Stimulated activated CD4-positive, alpha-beta T cell treated with anti-CD3 and anti-CD28 coated beads, Interleukin-4, amount 100 ng/mL, for 48 hours (primary cell): ENCODE results near the gene FIG4.

ENCODE experiments used
- DNase-seq, 2 donors: peaks; one replicate each; pipeline ENCODE4 v3.0.0-alpha.2; 2020; ENCODE audit warnings: low read depth in 2 of 2

The FIG4 gene

DNA sequence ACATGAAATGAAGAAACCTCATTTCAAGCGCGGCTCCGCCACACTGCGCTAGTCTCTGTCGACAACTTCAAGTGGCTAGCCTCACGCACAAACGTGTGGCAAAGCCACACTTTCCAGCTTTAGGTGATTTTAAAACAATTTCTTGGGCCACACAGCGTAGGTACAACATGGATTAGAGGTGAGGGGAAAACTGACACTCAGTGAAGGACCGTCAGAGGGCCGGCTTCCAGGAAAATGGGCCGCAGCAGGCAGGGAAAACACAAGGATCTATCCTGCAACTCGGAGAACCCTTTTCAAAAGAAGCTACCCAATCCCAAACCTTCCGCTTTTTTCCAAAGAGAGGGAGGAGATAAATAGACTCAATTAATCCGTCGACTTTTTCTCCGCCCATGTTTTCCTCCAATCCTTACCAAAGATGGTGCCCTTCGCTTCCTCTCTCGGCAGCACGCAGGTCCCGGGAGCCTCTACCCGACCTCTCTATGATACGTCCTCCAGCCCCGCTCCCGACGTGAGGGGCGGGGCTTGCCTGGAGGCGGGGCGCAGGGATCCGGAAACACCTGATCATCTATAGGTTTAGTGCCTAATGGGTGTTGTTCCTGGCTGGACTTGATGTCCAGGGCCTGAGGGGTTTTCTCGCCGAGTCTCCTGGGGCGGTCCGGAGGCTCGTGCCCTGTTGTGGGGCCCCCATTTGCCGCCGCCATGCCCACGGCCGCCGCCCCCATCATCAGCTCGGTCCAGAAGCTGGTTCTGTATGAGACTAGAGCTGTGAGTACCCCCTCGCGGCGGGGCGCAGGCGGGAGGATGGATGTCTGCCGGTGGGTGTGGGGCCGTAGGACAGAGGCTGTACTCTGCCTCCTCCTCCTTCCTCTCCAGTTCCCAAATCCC, at the start of gene FIG4, which contains the start of gene AK9:
Gene FIG4 (plus strand): TSS at position 560 of the 885 bp plus-strand sequence. CDS start 140 bp downstream, at position 700.
Gene AK9 (minus strand): TSS at position 466 of the 885 bp plus-strand sequence. CDS start 15,457 bp downstream, outside the sequence.
- DNase-seq, result peak; percentile 82 to 90

DNA sequence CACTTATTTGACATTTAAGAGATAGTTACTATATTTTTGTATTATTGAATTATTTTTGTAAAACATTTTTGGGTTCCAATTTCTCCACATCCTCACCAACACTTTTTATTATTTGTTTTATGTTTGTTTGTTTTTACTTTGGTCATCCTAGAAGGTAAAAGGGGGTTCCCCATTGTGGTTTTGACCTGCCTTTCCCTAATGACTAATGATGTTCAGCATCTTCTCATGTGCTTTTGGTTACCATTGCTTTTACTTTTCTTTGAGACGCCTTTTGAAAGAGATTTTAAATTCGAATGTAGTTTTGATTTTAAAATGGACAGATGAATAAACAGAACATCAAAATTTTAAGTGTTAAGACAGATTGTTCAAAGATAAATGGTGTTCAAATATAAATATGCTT, 47.0 kb upstream of the FIG4 start:
- no peak for DNase-seq

DNA sequence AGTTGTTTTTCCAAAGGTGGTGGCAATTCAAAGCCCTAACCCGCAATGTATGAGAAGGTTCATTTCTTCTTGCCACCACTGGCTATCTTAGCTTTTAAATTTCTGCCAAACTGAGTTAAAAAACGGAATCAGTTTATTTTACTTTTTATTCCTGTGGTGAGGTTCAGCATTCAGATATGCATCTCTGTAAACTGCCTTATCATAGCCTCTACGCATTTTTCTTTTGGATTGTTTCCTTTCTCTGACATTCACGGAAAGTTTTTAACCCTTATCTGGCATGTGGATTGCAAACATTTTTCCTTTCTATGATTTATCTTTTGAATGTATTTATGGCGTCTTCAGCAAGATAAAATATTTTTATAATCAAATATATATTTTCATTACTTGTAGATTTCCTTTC, 37.8 kb upstream of the FIG4 start:
- DNase-seq, result no peak

DNA sequence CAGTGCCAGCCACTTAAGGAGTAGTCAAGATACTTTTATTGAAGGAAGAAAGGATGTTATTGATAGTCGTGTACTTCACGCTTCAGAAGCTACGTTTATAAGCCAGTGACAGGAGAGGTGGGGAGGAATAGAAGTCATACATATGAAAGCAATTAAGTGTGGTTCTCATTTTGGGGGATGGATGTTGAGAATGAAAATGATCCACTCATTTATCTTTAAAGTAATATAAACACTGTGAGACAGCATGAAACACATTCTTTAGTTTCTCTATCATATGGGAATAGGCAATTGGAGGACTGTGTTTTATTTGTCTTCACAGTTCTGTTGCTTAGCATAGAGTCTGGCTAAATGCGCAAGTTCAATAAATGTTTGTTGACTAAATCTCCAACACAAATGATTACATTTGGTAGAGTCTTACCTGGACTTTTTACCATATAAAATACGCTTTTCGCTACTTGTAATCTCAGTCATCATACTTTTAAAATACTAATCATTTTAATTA, 35.3 kb upstream of the FIG4 start:
- DNase-seq, result no peak

GRCh38 chr6:109660526-109661320, 30.4 kb upstream of the FIG4 start:
- no peak for DNase-seq

GRCh38 chr6:109662192-109662591, 28.9 kb upstream of the FIG4 start:
- DNase-seq, result no peak

- DNase-seq, result no peak
These were observed 21.3 kb upstream of the FIG4 start for GRCh38 chr6:109669811-109670210.

- DNase-seq, result no peak
These were observed 19.4 kb upstream of the FIG4 start for GRCh38 chr6:109671733-109672132.

DNA sequence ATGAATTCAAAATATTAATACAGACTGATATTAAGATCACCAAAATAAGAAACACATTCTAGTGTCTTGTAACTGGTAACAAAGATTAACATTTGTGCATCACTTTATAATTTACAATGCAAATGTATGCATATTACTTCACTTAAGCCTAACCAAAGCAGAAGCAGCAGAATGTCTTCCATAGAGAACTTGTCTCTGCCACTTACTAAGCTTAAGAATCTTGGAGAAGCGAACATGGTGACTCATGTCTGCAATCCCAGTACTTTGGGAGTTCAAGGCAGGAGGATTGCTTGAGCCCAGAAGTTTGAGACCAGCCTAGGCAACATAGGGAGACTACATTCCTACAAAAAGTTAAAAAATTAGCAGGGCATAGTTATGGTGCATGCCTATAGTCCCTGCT, 18.9 kb upstream of the FIG4 start:
- DNase-seq, result no peak

DNA sequence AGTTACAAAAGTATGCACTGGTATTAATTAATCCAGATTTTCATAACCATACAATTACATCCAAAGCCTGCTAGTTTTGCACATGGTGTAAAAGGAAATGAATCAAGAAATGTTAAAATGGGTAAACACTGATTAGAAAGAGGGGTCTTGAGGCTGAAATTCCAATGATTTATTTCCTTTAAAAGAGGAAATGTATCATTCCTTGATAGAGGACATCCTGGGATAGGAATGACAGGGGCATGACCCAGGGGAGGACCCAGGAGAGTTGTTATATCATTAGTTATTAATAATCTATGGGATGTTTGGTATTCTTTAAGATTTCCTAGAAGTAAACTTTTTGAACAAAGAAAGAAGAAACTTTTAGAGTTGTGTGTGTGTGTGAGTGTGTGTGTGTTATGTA, 18.3 kb upstream of the FIG4 start:
- DNase-seq, result no peak

DNA sequence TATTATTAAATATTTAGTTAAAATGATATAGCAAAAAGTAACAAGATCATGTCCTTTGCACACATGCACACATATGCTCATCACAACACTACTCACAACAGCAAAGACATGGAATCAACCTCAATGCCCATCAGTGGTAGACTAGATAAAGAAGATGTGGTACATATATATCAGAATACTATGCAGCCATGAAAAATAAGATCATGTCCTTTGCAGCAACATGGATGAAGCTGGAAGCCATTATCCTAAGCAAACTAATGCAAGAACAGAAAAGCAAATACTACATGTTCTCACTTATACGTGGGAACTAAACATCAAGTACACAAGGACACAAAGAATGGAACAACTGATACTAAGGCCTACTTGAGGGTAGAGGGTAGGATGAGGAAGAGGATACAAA, 14.4 kb upstream of the FIG4 start:
- no peak for DNase-seq

DNA sequence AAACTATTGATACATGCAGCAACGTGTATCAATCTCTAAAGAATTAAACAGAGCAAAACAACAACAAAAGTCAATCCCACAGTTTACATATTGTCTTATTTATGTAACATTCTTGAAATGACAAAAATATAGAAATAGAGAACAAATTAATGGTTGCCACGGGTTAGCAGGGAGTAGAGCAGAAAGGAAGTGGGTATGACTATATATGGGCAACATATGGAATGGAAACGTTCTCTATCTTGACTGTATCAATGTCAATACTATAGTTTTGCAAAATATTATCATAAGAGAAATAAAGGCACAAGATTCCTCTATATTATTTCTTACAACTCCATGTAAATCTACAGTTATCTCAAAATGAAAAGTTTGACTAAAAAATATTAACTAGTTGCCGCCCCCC, 12.9 kb upstream of the FIG4 start:
- no peak for DNase-seq

- peak in 1 of 2 donors; percentile 14 for DNase-seq
These were observed 12.2 kb upstream of the FIG4 start for GRCh38 chr6:109678661-109679505.

DNA sequence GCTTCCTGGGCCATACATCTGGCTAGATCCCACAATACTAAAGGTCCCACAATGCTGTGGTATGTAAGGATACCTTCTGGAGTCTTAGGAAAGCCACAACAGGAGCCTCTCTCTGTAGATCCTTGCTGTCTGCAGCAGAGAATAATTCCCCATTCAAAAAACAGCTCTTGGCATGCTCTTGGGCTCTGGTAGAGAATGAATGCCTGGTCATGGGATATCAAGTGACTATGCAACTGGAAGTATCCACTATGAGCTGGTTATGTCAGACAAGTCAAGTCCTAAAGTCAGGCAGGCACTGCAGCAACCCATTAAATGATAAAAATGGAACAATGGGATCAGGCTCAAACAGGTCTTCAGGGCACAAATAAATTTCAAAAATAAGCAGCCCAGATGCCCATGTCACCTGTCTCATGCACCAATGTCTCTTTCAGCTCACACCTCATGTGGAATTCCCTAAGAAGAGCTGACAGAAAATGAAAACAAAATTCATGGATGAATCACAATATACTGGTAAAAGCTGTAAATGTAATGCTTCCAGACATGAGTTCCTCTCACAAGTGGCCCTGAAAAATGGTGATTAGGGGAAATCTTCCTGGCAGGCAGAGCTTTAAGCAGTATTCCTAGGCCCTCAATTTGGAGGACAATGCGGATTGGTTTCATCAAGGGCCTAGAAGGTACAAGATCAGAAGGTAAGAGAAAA, 4.4 kb upstream of the FIG4 start:
- DNase-seq, result no peak

GRCh38 chr6:109687271-109687761, 3.8 kb upstream of the FIG4 start:
- no peak for DNase-seq

- DNase-seq, result peak; percentile 56 to 58
These were observed 741 bp upstream of the FIG4 start for GRCh38 chr6:109690373-109690736.

DNA sequence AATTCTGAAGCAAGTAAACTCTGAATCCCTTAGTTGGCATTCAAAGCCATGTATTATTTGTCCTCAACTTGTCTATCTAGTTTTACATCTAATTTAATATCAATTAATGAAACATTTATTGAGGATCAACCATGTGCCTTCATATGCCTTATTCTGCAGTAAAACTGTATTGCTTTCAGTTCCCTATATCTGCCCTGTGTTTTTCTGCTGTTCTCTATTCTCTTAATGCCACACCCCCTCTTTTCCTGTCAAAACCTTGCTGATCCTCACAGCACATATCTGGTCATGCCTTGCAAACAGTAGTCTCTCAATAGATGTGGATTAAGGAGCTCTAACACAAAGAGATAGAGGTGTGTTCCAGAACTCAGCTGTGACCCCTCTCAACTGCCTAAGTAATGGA, 2.0 kb downstream of the FIG4 start:
- no peak for DNase-seq

DNA sequence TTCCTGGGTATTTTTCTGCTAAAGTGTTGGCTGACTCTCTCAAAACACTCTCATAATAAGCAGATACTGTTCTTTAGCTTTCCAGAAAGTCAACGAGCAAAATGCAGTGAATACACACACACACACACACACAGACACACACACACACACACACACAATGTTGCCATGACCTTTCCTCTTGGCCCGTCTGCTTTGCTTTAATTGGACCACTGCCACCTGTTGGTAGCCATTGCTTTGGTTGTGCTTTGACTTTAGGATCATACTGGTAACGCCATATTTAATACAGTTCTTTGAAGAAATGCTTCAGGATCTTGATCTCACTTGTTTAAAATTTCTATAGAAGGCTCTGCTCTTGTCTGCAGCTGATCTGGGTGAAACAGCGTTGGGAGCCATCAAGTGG, 4.4 kb downstream of the FIG4 start:
- DNase-seq, result no peak

DNA sequence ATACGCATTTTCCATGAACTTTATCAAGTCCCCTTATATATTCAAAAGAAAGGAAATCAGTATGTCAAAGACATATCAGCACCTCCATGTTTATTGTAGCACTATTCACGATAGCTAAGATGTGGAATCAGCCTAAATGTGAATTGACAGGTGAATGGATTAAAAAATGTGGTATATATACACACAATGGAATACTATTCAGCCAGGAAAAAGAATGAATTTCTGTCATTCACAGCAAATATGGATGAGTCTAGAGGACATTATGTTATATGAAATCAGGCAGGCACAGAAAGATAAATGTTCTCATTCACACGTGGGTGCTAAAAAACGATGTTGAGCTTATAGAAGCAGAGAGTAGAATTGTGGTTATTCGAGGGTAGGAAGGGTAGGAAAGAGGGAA, 5.3 kb downstream of the FIG4 start:
- DNase-seq, result no peak

GRCh38 chr6:109701221-109701620, 10.1 kb downstream of the FIG4 start:
- DNase-seq, result no peak

DNA sequence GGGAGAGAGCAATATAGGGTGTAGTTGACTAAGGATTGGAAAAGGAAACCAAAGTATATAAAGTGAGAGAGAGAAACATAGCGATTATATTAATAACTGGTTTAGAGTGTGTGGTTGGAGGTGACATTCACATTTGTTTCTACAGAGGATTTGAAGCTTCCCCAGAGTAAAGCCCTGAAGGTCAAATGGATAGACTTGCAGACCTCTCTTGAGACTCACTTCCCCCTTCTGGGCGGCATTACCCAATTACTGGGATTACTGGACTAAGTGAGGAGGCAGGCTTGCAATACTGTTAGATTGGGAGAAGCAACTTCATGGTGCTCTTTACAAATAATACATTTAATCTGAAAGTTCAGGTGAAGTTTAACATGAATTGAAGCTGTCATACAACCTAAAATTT, 10.7 kb downstream of the FIG4 start:
- no peak for DNase-seq
